ENCODE measurements around the gene NPY4R2.
"Not testable (repeated sequence)": the region's sequence is repeated elsewhere in the genome, so short reads cannot be mapped to it uniquely, and the experiment has no call there.

DNA sequence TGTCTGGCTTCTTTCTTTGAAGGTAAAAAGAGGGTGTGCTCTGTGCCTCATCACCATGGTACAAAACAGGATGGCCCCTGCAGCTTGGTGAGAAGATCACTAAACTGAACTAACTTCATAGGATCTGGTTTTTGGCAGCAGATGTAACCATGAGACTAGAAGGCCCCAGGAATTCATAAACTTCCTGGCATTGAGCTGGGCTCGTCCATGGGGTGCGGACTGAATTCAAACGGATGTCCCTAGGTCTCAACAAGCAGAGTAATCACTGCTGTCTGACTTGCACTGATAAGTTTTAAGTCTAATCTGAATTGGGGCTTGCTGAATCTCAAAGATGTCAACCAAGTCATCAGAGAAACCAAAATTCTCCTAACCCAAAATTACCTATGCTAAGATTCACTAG lies 33.5 kb upstream of the NPY4R2 start:
- TF ChIP-seq, protein P1, sequence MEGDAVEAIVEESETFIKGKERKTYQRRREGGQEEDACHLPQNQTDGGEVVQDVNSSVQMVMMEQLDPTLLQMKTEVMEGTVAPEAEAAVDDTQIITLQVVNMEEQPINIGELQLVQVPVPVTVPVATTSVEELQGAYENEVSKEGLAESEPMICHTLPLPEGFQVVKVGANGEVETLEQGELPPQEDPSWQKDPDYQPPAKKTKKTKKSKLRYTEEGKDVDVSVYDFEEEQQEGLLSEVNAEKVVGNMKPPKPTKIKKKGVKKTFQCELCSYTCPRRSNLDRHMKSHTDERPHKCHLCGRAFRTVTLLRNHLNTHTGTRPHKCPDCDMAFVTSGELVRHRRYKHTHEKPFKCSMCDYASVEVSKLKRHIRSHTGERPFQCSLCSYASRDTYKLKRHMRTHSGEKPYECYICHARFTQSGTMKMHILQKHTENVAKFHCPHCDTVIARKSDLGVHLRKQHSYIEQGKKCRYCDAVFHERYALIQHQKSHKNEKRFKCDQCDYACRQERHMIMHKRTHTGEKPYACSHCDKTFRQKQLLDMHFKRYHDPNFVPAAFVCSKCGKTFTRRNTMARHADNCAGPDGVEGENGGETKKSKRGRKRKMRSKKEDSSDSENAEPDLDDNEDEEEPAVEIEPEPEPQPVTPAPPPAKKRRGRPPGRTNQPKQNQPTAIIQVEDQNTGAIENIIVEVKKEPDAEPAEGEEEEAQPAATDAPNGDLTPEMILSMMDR (IDR thresholded peaks at IDR 0.05; ENCODE audit: low read depth, low read length, poor library complexity, severe bottlenecking): not testable (repeated sequence)
- not testable (repeated sequence) for TF ChIP-seq EZH2phosphoT487 (IDR thresholded peaks at IDR 0.05; ENCODE audit: borderline replicate concordance, low read length)

All from DOHH2 (cell line).